Stimulated activated CD4-positive, alpha-beta T cell treated with anti-CD3 and anti-CD28 coated beads, Interleukin-12 subunit alpha, Interleukin-12 subunit beta, amount 100 ng/mL, for 24 hours (primary cell): Measurements from ENCODE around the gene PDZRN4.
"Not testable (repeated sequence)": the region's sequence is repeated elsewhere in the genome, so short reads cannot be mapped to it uniquely, and the experiment has no call there.

Experiments used
- DNase-seq, 2 experiments: peaks; one replicate each; pipeline ENCODE4 v3.0.0-alpha.2; 2020; ENCODE audit warnings: low read depth in 2 of 2

The PDZRN4 gene

GRCh38 chr12:41509271-41510055, 321.3 kb downstream of the PDZRN4 start:
- DNase-seq = no peak

GRCh38 chr12:41510470-41510869, 322.4 kb downstream of the PDZRN4 start:
- no peak for DNase-seq

GRCh38 chr12:41511247-41511646, 323.1 kb downstream of the PDZRN4 start:
- no peak for DNase-seq

- no peak for DNase-seq
Measured at GRCh38 chr12:41512497-41512896, 324.4 kb downstream of the PDZRN4 start.

- no peak for DNase-seq
Measured at GRCh38 chr12:41514021-41514777, 326.1 kb downstream of the PDZRN4 start.

GRCh38 chr12:41514907-41515306, 326.8 kb downstream of the PDZRN4 start:
- DNase-seq = no peak

- no peak for DNase-seq
Measured at GRCh38 chr12:41515953-41516352, 327.8 kb downstream of the PDZRN4 start.

GRCh38 chr12:41520869-41521268, 332.7 kb downstream of the PDZRN4 start:
- no peak for DNase-seq

GRCh38 chr12:41521872-41522379, 333.8 kb downstream of the PDZRN4 start:
- no peak for DNase-seq

- DNase-seq = no peak
Measured at GRCh38 chr12:41527062-41527461, 338.9 kb downstream of the PDZRN4 start.

GRCh38 chr12:41527534-41528116, 339.5 kb downstream of the PDZRN4 start:
- DNase-seq = no peak

GRCh38 chr12:41528874-41529273, 340.8 kb downstream of the PDZRN4 start:
- no peak for DNase-seq

GRCh38 chr12:41530441-41530840, 342.3 kb downstream of the PDZRN4 start:
- DNase-seq = no peak

- no peak for DNase-seq
Measured at GRCh38 chr12:41531147-41531829, 343.2 kb downstream of the PDZRN4 start.

- no peak for DNase-seq
Measured at GRCh38 chr12:41532072-41532471, 344.0 kb downstream of the PDZRN4 start.

- DNase-seq = no peak
Measured at GRCh38 chr12:41536813-41537490, 348.8 kb downstream of the PDZRN4 start.

GRCh38 chr12:41537522-41537921, 349.4 kb downstream of the PDZRN4 start:
- no peak for DNase-seq

GRCh38 chr12:41545761-41546160, 357.6 kb downstream of the PDZRN4 start:
- DNase-seq = no peak

- not testable (repeated sequence) for DNase-seq
Measured at GRCh38 chr12:41547071-41547470, 359.0 kb downstream of the PDZRN4 start.

GRCh38 chr12:41548926-41549325, 360.8 kb downstream of the PDZRN4 start:
- DNase-seq = no peak

GRCh38 chr12:41552588-41552987, 364.5 kb downstream of the PDZRN4 start:
- DNase-seq = no peak
